GM18517 (cell line): ENCODE data around the gene SUGP2.

Source experiments
- ATAC-seq: cut with Tn5 transposase; IDR thresholded peaks from one replicate; pipeline ENCODE4 v1.9.1; 2021; ENCODE audit warnings: mild to moderate bottlenecking, moderate library complexity; ENCODE audit not compliant: unreplicated experiment

SUGP2 gene

GRCh38 chr19:18993115-18993514, 40.2 kb downstream of the SUGP2 start:
- ATAC-seq = no peak

DNA sequence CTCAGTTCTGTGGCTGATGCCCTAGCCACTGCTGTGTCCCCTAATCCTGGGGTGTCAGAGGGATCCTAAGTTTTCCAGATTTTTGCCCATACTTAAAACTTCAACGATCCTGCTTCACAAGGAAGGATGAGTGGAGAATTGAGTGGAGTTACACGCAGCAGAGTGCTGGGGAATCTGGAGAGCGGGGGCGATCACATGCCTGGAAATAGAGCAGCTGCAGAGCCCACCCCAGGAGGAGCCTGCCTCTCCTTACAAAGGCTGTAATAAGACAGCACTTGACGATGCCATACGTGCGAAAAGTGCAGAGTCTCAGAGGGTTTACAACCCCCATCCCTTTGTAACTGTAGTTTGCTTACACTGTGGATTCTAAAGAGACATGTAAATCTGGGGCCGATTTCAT, 40.6 kb downstream of the SUGP2 start:
- no peak for ATAC-seq

DNA sequence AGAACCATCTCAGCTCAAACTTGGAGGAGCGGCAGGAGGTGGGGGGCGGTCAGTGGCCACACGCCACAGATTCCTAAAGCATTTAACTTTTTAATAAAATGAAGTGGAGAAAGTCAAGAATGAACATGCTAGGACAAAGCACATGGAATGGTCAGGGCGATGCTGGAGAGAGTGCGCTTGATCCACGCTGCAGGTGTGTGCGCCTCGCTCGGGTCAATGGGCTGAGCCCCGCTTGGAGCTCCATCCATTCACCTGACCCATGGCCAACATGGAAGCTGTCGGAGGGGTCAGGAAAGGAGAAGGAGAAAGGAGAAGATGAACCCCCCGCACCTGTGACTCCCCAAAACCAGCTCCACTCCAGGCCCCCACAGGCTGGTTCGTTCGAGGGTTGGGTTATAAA, 41.8 kb downstream of the SUGP2 start:
- ATAC-seq = no peak

GRCh38 chr19:18991006-18991405, 42.3 kb downstream of the SUGP2 start:
- no peak for ATAC-seq

- ATAC-seq = no peak
Measured at GRCh38 chr19:18990128-18990708, 43.1 kb downstream of the SUGP2 start.

DNA sequence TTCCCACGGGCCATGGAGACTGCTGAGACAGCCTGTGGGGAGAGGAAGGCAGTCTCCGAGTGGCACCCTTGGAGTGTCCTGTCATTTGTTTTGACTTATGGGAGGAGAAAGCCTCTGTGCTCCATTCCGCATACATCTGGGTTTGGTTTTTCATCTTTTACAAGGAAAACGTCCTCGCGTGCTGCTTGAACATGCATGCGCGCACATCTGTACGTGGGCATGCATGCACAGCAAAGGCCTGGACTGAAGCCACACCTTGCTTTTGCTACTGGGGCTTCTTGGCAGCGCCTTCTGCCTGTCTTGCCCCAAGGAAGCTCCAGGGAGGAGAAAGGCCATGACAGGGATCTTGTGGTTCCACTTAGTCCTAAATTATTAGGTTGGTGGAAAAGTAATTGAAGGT, 44.0 kb downstream of the SUGP2 start:
- no peak for ATAC-seq

DNA sequence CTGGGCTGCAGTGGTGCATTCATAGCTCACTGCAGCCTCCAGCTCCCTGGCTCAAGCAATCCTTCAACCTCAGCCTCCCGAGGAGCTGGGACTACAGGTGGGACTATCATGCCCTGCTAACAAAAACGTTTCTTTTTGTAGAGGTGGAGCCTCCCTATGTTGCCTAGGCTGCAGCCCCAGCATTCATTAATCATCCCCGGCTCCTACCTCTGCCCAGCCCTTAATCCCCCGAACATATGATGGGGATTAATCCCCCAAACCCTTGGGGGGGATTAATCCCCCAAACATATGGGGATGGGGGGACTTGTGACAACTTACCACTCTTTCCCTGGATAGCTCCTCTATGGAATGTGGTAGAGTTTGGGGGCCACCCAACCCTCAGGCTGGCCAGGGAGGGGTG, 45.9 kb downstream of the SUGP2 start:
- ATAC-seq = no peak

DNA sequence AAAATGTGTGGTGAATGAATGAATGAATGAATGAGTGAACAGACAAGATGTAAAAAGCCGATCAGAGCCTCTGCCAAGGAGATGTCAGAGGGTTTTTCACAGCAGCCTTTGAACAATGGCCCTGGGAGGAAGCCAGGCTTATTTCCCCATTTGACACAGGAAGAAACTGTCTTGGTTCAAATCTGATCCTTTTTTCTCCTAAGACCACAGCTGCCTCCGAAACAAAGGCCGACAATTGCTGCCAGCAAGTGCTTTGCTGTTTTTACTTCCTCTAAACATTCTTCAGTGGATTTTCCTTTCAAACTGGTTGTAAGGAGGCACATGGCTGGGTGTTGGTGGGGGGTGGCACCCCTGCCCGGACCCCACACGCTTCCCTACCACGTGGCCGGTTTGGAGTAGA, 48.1 kb downstream of the SUGP2 start:
- no peak for ATAC-seq

DNA sequence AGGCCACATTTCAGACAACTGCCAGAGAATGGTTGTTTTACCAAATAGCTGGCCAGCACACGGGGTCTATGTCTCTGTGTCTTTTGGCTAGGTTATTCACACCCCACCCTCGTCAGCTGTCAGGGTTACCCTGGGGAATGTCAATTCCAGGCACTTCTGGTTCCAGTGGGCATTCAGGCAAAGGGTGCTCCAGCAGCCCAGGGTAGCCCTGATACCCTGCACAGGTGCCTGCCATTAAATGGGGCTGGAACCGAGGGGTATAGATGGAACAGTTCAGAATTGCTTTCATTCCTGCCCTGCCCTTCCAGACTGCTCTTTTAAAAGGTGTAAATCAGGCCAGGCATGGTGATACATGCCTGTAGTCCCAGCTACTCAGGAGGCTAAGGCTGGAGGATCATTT, 49.1 kb downstream of the SUGP2 start:
- no peak for ATAC-seq

GRCh38 chr19:18982669-18983068, 50.6 kb downstream of the SUGP2 start:
- no peak for ATAC-seq

GRCh38 chr19:18980432-18981020, 52.8 kb downstream of the SUGP2 start:
- no peak for ATAC-seq

- no peak for ATAC-seq
Measured at GRCh38 chr19:18978616-18979015, 54.7 kb downstream of the SUGP2 start.

- ATAC-seq = no peak
Measured at GRCh38 chr19:18975869-18976268, 57.4 kb downstream of the SUGP2 start.

GRCh38 chr19:18975011-18975410, 58.3 kb downstream of the SUGP2 start:
- no peak for ATAC-seq

DNA sequence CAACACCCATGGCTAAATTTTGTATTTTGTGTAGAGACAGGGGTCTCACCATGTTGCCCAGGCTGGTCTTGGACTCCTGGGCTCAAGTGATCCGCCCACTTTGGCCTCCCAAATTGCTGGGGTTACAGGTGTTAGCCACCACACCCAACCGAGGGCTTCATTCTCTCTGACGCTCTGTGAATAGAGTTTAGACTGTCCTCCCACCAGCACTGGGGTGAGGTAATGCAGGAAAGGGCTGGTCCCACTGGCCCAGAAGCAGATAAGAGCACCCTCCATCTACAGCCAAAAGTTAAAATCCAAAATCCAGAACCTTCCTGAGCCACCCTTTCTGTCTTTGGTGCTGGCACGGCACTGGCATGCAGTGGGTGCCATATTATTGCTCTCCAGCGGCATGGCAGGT, 60.5 kb downstream of the SUGP2 start:
- no peak for ATAC-seq

DNA sequence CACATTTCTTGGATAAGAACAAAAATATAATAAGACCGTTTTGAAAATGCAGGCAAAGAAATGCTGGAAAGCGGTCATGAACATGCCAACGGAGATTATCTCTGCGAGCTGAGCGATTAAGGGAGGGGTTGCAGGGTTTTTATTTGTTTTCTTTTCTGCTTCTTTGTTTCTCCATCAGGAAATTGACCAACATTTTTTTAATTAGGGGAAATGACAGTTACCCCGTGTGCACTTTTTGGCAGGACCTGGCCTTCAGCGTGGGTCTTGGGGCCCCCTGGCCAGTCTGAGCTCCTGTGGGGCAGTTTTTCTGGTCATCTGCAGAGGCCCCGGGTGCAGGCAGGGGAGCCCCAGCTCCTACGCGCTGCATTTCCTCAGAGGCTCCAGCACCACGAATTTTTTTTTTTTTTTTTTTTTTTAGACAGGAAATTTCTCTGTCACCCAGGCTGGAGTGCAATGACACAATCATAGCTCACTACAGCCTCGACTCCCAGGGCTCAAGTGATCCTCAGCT, 61.0 kb downstream of the SUGP2 start:
- ATAC-seq = no peak

- ATAC-seq = no peak
Measured at GRCh38 chr19:18969931-18970659, 63.2 kb downstream of the SUGP2 start.

DNA sequence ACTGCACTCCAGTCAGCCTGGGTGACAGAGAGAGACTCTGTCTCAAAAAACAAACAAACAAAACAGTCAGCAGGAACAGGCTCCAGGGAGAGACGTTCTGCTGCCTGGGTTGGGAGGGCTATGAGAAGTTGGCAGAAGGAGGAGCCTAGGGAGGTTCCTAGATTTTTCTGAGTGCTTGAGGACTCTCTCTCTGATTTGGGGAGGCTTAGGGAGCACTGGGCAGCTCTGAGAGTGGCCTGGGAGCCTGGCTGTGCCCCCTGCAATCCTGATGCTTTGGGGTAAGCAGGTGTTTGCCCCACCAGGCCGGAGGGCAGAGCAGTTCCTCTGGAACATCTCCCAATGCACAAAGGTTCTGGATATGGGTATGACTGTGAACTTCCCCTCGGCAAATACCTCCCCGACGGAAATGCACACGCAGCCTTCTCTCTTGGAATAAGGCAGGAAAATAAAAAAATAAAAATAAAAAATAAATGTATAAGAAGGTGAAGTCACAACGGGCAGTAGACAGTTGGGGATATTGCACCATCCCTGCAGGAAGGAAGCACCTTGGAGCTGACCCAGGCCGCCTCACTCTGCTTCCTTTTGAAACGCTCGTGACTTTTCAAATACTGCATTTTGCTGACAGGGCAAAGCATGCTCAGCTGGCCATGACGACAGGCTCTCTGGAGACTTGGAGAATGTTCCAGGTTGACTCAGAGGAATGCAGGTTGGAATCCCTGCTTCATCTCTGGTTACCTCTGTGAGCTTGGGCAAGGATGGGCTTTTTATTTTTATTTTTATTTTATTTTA, 65.8 kb downstream of the SUGP2 start:
- ATAC-seq = no peak

GRCh38 chr19:18966307-18966706, 67.0 kb downstream of the SUGP2 start:
- ATAC-seq = no peak

DNA sequence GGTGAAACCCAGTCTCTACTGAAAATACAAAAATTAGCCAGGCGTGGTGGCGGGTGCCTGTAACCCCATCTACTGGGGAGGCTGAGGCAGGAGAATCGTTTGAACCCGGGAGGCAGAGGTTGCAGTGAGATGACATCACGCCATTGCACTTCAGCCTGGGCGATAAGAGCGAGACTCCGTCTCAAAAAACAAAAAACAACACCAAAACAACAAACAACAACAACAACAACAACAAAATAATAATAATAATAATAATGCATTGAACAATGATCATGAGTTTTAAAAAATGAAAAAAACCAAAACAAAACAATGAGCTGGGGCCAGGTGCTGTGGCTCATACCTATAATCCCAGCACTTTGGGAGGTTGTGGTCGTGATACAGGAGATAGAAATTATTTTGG, 69.2 kb downstream of the SUGP2 start:
- ATAC-seq = no peak

- no peak for ATAC-seq
Measured at GRCh38 chr19:18961767-18962620, 71.3 kb downstream of the SUGP2 start.
